OCI-LY7 (cell line): ENCODE results near the gene ATXN10. TPM values are rescaled to one million over a fixed set of nuclear protein-coding genes. Genes with fewer than 3 reads are reported as not detected.

Source experiments
- BruUV-seq: library from RNA; stranded (reverse); fragments of 400-500 nt; replicated peaks from 2 replicates; lab custom pipeline; 2021; lab: Mats Ljungman, UMichigan
- CTCF ChIA-PET: fragments of 300-600 bp; sonication (Branson Sonifier 250); formaldehyde crosslinking; loops from one replicate; lab custom pipeline; 2022; ENCODE audit warnings: antibody characterized with exemption; ENCODE audit not compliant: unreplicated experiment; lab: Charles Lee
- POLR2A ChIA-PET: fragments of 300-600 bp; sonication (Branson Sonifier 250); formaldehyde crosslinking; loops from one replicate; lab custom pipeline; 2022; ENCODE audit warnings: antibody characterized with exemption; lab: Charles Lee
- DNase-seq: peaks from one replicate; pipeline ENCODE4 v3.0.0-alpha.2; 2015; ENCODE audit warnings: low spot score
- H2AFZ ChIP-seq: fragments of 200-600 bp; sonication (generic), shearing (Covaris generic); 2 replicates; pipeline ENCODE4 v1.6.1; 2014; ENCODE audit warnings: mild to moderate bottlenecking, antibody characterized with exemption, low read length, moderate library complexity
- H3K27ac ChIP-seq: fragments of 200-600 bp; sonication (generic); 2 replicates; pipeline ENCODE4 v1.5.1; 2014; ENCODE audit warnings: mixed run types, low read depth, mild to moderate bottlenecking, moderate library complexity, low read length, inconsistent platforms; ENCODE audit not compliant: poor library complexity, severe bottlenecking
- H3K36me3 ChIP-seq: fragments of 200-600 bp; sonication (generic); 2 replicates; pipeline ENCODE4 v1.6.1; 2014; ENCODE audit warnings: mild to moderate bottlenecking, antibody characterized with exemption, low read length, moderate library complexity, mixed read lengths; ENCODE audit not compliant: insufficient read depth
- H3K4me1 ChIP-seq: fragments of 200-600 bp; sonication (generic); 2 replicates; pipeline ENCODE4 v1.5.1; 2014; ENCODE audit warnings: mild to moderate bottlenecking, low read length; ENCODE audit not compliant: insufficient read depth, poor library complexity, severe bottlenecking
- H3K4me2 ChIP-seq: fragments of 200-600 bp; sonication (generic); 2 replicates; pipeline ENCODE4 v1.6.1; 2014; ENCODE audit warnings: mild to moderate bottlenecking, low read length
- H3K4me3 ChIP-seq: fragments of 200-600 bp; sonication (generic); 2 replicates; pipeline ENCODE4 v1.5.1; 2014; ENCODE audit warnings: mild to moderate bottlenecking, low read depth, low read length; ENCODE audit not compliant: poor library complexity, severe bottlenecking
- H3K79me2 ChIP-seq: fragments of 200-600 bp; sonication (generic); 2 replicates; pipeline ENCODE4 v1.6.1; 2016; ENCODE audit warnings: low read depth, mild to moderate bottlenecking, low read length, moderate library complexity, mixed read lengths; ENCODE audit not compliant: insufficient read depth
- H3K9me2 ChIP-seq: fragments of 200-600 bp; sonication (generic); 2 replicates; pipeline ENCODE4 v1.6.1; 2016; ENCODE audit warnings: mild to moderate bottlenecking, low read length, mixed read lengths; ENCODE audit not compliant: insufficient read depth
- H3K9me3 ChIP-seq: fragments of 200-600 bp; sonication (generic); 2 replicates; pipeline ENCODE4 v1.6.1; 2014; ENCODE audit warnings: mild to moderate bottlenecking, mixed run types, low read length, mixed read lengths
- H4K20me1 ChIP-seq: fragments of 200-600 bp; sonication (generic); 2 replicates; pipeline ENCODE4 v1.6.1; 2014; ENCODE audit warnings: mild to moderate bottlenecking, antibody characterized with exemption, low read length, moderate library complexity, mixed read lengths; ENCODE audit not compliant: insufficient read depth
- EZH2phosphoT487 ChIP-seq: fragments of 200-600 bp; sonication (generic); IDR thresholded peaks from 2 replicates; pipeline ENCODE4 v1.6.1; 2018; ENCODE audit warnings: low read depth, borderline replicate concordance, mild to moderate bottlenecking, mixed run types, antibody characterized with exemption, low read length, moderate library complexity, mixed read lengths
- intact Hi-C: fragments of 100-400 bp; cut with micrococcal nuclease; formaldehyde crosslinking; loops from one replicate; pipeline ENCODE4 v1.10.0; 2022; ENCODE audit not compliant: unreplicated experiment
- total RNA-seq, 2 experiments: library from RNA; depleted of rRNA in 1 of 2; stranded (reverse); fragments of >200 nt in 1 of 2; shearing (Covaris generic) in 1 of 2; gene quantifications; 2 replicates each; pipeline ENCODE4 v1.2.3, GENCODE V29; 2014 to 2022
- TF ChIP-seq, protein P1 (sequence below): fragments of 200-600 bp; sonication (generic); conservative IDR thresholded peaks from 2 replicates; pipeline ENCODE4 v1.5.1; 2014; ENCODE audit warnings: mild to moderate bottlenecking, antibody characterized with exemption, low read length, moderate library complexity, mixed read lengths

The ATXN10 gene
- total RNA-seq, 2 experiments from 2014 or later, result 66.1 to 197 TPM

DNA sequence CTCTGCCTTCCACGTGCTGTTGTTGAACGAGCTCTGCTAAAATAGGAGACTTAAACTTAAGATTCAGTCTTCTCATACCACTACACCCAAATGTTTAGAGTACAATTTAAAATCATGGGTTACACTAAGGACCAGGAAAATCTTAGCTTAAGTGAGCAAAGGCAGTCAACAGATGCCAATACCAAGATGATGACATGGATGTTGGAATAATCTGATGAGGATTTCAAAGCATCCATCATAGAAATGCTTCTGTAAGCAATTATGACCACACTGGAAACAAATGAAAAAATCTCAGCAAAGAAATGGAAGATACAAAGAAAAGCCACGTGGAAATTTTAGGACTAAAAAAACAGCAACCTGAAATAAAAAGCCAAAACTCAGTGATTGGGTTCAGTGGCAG lies 109.8 kb downstream of the ATXN10 start:
- no TSS peak for BruUV-seq
- H3K9me3 ChIP-seq, result no peaks in the 10 kb centered on the region
- ChIA-PET CTCF (no interaction called here), POLR2A (interaction anchor here (0.8 kb wide), 1 partner anchor 16 kb away, joined by 3 read pairs; no protein-coding TSS in a partner anchor)
- peaks cover 62% of the 10 kb centered on the region for H3K4me1 ChIP-seq
- no peak for DNase-seq
- no peak overlapping the region for H3K4me3 ChIP-seq
- H3K4me2 ChIP-seq, result no peak overlapping the region
- no peak overlapping the region for H3K27ac ChIP-seq
- no peak overlapping the region for H2AFZ ChIP-seq
- peaks cover 23% of the 10 kb centered on the region; the same call in 1 of the 2 replicates for H3K79me2 ChIP-seq
- intact Hi-C loops, result no loop called here
- H3K36me3 ChIP-seq, result peaks cover 12% of the 10 kb centered on the region; the same call in 1 of the 2 replicates
- H4K20me1 ChIP-seq, result no peaks in the 10 kb centered on the region
- TF ChIP-seq, protein P1, sequence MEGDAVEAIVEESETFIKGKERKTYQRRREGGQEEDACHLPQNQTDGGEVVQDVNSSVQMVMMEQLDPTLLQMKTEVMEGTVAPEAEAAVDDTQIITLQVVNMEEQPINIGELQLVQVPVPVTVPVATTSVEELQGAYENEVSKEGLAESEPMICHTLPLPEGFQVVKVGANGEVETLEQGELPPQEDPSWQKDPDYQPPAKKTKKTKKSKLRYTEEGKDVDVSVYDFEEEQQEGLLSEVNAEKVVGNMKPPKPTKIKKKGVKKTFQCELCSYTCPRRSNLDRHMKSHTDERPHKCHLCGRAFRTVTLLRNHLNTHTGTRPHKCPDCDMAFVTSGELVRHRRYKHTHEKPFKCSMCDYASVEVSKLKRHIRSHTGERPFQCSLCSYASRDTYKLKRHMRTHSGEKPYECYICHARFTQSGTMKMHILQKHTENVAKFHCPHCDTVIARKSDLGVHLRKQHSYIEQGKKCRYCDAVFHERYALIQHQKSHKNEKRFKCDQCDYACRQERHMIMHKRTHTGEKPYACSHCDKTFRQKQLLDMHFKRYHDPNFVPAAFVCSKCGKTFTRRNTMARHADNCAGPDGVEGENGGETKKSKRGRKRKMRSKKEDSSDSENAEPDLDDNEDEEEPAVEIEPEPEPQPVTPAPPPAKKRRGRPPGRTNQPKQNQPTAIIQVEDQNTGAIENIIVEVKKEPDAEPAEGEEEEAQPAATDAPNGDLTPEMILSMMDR, result no peak
- no peak for TF ChIP-seq EZH2phosphoT487
- H3K9me2 ChIP-seq, result no peaks in the 10 kb centered on the region

DNA sequence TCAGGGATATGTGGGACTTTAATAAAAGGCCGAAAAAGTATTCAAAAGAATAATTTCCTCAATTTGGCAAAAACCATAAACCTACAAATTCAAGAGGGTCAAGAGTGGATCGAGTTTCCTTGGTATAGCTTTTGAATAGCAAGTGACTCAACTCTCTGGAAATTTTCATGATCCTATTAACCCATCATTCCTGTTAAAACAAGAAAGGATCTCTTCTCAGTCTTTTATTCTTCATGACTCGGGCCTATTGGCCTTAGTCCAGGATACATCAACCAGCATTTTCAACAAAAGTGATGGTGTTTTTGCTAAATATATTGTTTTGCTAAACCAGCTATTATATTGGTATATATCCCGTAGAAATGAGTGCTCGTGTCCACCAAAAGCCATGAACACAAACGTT lies 110.3 kb downstream of the ATXN10 start:
- no peak for DNase-seq
- CTCF ChIA-PET, result no interaction called here
- intact Hi-C loops, result no loop called here
- no TSS peak for BruUV-seq
- Histone ChIP-seq H3K4me3 (no peak overlapping the region), H3K27ac (no peak overlapping the region), H3K9me2 (no peaks in the 10 kb centered on the region), H2AFZ (no peak overlapping the region), H3K4me2 (no peak overlapping the region), H3K36me3 (peaks cover 12% of the 10 kb centered on the region; the same call in 1 of the 2 replicates), H3K4me1 (peaks cover 57% of the 10 kb centered on the region), H3K9me3 (no peaks in the 10 kb centered on the region), H4K20me1 (no peaks in the 10 kb centered on the region), H3K79me2 (peaks cover 18% of the 10 kb centered on the region; the same call in 1 of the 2 replicates)
- POLR2A ChIA-PET, result no interaction called here
- TF ChIP-seq, protein P1, result no peak
- no peak for TF ChIP-seq EZH2phosphoT487

DNA sequence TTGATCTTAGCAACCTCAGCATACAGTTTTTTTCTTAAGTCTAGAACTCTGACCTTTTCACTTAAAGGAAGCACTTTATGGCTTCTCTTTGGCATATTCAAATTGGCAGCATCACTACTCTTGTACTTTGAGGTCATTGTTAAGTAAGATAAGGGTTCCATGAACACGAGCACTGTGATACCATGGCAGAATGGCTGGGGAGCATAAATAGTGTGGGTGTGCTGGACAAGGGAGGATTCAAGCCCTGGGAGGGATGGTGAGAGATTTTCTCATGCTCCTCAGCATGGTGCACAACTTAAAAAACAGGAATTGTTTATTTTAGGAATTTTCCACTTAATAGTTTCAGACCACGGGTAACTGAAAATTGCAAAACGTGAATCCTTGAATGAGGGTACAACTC lies 111.4 kb downstream of the ATXN10 start:
- H3K9me2 ChIP-seq, result no peaks in the 10 kb centered on the region
- CTCF ChIA-PET, result no interaction called here
- POLR2A ChIA-PET, result no interaction called here
- TF ChIP-seq, protein P1, result no peak
- no peak for TF ChIP-seq EZH2phosphoT487
- no peak for DNase-seq
- no peaks in the 10 kb centered on the region for H4K20me1 ChIP-seq
- peaks cover 11% of the 10 kb centered on the region; the same call in 1 of the 2 replicates for H3K79me2 ChIP-seq
- H3K36me3 ChIP-seq, result peaks cover 12% of the 10 kb centered on the region; the same call in 1 of the 2 replicates
- no peak overlapping the region for H2AFZ ChIP-seq
- H3K4me2 ChIP-seq, result peak overlapping the region; percentile 60
- H3K27ac ChIP-seq, result peak overlapping the region; percentile 29
- no peaks in the 10 kb centered on the region for H3K9me3 ChIP-seq
- intact Hi-C loops, result no loop called here
- no TSS peak for BruUV-seq
- H3K4me3 ChIP-seq, result no peak overlapping the region
- peaks cover 47% of the 10 kb centered on the region for H3K4me1 ChIP-seq
